ENCODE results near the gene GALNS.

Gene GALNS

DNA sequence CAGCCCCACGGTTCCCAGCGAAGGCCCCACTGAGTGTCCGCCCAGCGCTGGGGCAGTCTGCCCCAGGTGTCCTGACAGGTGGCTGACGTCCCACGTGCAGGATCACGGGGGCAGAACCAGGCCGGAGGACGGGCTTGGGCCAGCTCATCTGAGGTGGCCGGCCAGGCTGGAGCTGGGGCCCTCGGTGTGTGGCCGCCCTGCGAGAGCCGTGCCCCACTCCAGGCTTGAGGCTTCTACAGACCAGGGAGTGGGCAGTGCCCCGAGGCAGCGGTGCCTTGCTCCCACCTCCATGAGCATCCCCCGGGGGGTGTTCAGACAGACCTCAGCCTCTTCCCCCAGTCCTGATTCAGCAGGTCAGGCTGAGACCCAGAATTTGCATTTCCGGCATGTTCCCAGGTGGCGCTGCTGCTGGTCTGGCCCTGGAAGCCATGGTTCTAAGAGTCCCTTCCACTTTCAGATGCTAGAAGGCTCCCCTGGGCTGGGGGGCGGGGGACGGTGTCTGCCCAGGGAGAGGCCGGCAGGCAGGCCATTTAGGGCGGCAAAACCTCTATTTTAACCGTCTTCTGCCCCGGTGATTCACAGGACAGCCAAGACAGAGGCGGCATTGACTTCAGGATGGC, 45.1 kb upstream of the GALNS start:
- no peak for TF ChIP-seq CTCF (IDR thresholded peaks at IDR 0.05; ENCODE audit: low read depth, low read length, missing control alignments)
- H3K4me3 ChIP-seq (ENCODE audit: low read depth, low read length): no peak overlapping the region
- in situ Hi-C loops (cut with HindIII; ENCODE audit: low sequenced_read_pairs): no loop called here
- no peak for DNase-seq (ENCODE audit: low read depth)

GRCh38 chr16:88900662-88901052, 43.9 kb upstream of the GALNS start:
- no peak overlapping the region for H3K4me3 ChIP-seq (ENCODE audit: low read depth, low read length)
- TF ChIP-seq CTCF (IDR thresholded peaks at IDR 0.05; ENCODE audit: low read depth, low read length, missing control alignments): no peak
- DNase-seq (ENCODE audit: low read depth): no peak
- in situ Hi-C loops (cut with HindIII; ENCODE audit: low sequenced_read_pairs): no loop called here

DNA sequence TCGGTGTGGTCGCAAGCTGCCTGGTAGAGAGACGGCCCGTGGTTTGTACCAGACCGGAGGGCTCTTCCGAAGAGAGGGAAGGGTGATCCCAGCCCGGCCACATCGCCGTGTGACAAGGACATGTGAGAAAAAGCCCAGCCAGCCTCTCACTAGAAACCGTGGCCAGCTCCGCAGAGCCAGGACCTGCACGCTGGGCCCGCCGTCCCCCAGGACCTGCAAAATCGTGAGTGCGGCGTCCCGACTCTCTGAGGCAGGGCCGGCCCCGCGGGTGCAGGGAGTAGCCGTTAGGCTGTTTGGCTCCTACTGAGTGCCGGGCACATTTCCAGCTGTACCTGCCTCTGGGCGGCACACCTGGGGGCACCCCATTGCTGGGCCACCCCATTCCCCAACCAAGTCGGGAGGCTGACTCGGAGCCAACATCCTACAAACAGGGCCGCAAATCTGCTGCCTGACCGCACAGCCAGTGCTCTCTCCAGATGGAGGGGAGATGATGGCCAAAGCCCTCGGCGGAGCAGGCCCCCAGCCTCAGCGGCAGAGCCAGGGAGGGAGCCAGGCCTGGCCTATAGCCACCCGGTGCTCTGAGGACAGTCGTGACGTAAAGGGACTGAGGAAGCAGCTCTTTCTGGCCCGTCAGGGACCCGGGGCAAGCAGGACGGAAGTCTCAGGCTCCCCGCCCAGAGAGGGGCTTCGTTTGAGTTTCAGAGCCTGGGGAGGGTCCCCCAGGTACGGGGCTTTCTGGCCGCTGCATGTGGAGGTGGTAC, 43.3 kb upstream of the GALNS start:
- TF ChIP-seq CTCF (IDR thresholded peaks at IDR 0.05; ENCODE audit: low read depth, low read length, missing control alignments): no peak
- in situ Hi-C loops (cut with HindIII; ENCODE audit: low sequenced_read_pairs): no loop called here
- DNase-seq (ENCODE audit: low read depth): no peak
- no peak overlapping the region for H3K4me3 ChIP-seq (ENCODE audit: low read depth, low read length)

DNA sequence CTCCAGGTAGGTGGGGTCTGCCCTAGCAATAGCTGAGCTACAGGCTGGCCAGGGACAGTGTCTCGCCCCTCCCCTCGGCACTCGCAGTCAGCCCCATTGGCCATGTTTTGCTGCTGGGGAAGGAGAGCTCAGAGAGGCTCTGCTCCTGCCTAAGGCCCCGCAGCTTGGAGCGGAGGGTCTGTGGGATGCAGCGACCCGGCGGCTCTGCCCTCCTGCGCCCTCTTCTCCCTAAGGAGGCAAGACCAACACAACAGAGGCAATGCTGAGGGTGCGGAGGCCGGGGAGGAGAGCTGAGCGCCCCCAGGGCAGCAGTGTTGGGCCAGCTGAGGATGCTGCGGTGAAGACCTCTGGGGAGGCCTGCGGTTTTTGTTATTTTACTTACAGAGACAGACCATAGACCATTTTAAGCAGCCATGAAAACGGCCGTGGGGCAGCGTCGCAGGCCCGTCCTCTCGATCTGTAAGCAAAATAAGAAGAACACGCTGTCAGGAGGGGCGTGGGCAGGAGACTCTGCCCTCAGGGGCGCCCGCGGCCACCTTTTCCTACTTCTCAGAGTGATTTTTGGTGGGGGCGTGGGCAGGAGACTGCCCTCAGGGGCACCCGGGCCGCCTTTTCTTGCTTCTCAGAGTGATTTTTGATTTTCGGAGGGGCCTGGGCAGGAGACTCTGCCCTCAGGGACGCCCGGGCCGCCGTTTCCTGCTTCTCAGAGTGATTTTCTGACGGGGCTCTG, 41.1 kb upstream of the GALNS start:
- no peak for TF ChIP-seq CTCF (IDR thresholded peaks at IDR 0.05; ENCODE audit: low read depth, low read length, missing control alignments)
- no peak overlapping the region for H3K4me3 ChIP-seq (ENCODE audit: low read depth, low read length)
- in situ Hi-C loops (cut with HindIII; ENCODE audit: low sequenced_read_pairs): no loop called here
- no peak for DNase-seq (ENCODE audit: low read depth)

- H3K4me3 ChIP-seq (ENCODE audit: low read depth, low read length): no peak overlapping the region
- no peak for DNase-seq (ENCODE audit: low read depth)
- in situ Hi-C loops (cut with HindIII; ENCODE audit: low sequenced_read_pairs): no loop called here
- no peak for TF ChIP-seq CTCF (IDR thresholded peaks at IDR 0.05; ENCODE audit: low read depth, low read length, missing control alignments)
Measured at GRCh38 chr16:88896238-88897070, 39.7 kb upstream of the GALNS start.

GRCh38 chr16:88895335-88895734, 38.6 kb upstream of the GALNS start:
- H3K4me3 ChIP-seq (ENCODE audit: low read depth, low read length): no peak overlapping the region
- no peak for TF ChIP-seq CTCF (IDR thresholded peaks at IDR 0.05; ENCODE audit: low read depth, low read length, missing control alignments)
- no peak for DNase-seq (ENCODE audit: low read depth)
- in situ Hi-C loops (cut with HindIII; ENCODE audit: low sequenced_read_pairs): no loop called here
